DLD1 (cell line): ENCODE results near the gene NCOR1.
"Not testable (repeated sequence)": the region's sequence is repeated elsewhere in the genome, so short reads cannot be mapped to it uniquely, and the experiment has no call there.

Experiments used
- in situ Hi-C: cut with HindIII; loops from 2 replicates; pipeline ENCODE4 v1.10.0; 2017; ENCODE audit warnings: low sequenced_read_pairs

Gene NCOR1

DNA sequence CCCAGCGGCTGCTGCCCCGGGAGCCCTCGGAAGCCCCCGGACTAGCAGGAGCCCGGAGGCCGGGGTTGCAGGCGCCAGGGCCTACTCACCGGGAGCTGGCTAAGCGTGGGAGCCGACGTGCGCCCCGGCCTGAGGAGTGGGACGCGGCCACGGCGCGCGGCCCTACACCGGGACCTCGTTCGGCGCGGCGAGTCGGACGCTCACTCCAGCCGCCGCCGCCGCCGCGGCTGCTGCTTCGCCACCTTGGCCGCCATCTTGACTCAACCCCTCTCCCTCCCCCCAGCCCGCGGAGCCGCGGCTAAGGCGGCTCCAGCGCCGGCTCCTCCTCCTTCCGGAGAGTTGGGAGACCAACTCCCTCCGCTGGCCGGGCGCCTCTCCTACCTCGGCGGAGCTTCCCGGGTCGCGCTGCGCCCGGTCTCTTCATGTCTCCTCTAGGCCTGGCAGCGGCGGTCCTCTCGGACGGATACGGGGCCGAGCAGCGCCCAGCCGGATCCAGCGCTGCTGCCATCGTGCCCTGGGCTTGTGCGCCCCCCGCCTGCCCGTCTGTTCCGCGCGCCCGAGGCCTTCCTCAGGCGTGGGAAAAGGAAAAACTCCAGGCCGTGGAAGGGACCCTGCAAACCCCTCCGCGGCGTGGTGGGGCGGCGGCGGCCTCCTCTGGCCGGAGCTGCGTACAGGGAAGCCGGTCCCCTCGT is at the start of gene NCOR1:
TSS of gene NCOR1 (minus strand) at position 262 of the 692 bp plus-strand sequence. CDS start 20,965 bp downstream, outside the sequence.
- in situ Hi-C loops = no loop called here

GRCh38 chr17:16262201-16262600 is 46.9 kb upstream of the NCOR1 start:
- in situ Hi-C loops = no loop called here

GRCh38 chr17:16261049-16261448 is 45.7 kb upstream of the NCOR1 start:
- in situ Hi-C loops = no loop called here

- in situ Hi-C loops = no loop called here
Observed at GRCh38 chr17:16259926-16260325, 44.6 kb upstream of the NCOR1 start.

DNA sequence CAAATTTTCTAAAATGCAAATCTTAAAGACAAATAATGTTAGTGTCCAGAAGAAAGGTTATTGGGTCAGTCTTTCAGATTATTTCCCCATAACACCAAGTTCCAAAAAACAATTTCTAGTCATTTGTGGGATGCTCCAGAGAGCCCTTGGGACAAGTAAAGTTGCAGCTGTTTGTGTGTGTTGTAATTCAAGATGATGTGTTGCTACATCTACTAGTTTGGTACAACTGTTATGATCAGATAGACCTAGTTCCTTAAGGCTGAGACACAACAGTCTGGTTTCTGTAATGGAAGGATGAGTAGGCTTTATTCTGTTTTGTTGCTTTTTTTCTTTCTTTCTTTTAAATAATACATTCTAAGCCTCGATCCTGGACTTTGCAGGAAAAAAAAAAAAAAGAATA is 43.6 kb upstream of the NCOR1 start:
- in situ Hi-C loops = no loop called here

GRCh38 chr17:16255481-16255921 is 40.2 kb upstream of the NCOR1 start:
- in situ Hi-C loops = no loop called here

DNA sequence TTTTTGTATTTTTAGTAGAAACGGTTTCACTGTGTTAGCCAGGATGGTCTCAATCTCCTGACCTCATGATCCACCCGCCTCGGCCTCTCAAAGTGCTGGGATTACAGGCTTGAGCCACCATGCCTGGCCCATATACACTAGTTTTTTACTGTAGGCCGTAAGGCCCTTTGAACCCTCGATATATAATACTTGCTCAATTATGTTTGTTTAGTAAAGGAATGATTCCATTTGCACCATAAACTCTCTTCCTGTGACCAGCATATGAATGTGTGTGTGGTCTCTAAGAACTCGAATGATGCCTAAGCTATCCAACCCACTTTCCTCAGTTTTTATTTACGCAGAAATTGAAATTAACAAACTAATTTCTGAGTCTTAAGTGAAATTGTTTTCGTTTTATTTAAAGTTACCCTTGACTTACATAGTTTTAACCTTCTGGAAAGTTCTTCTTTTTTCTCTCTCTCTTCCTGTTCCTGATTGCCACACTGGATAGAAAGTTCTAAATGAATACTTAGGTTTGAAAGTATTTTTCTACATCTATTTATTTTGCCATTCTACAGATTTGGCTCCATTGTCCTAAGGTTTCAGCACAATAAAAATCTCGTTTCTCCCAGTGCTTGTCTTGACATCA is 39.6 kb upstream of the NCOR1 start:
- in situ Hi-C loops = no loop called here

DNA sequence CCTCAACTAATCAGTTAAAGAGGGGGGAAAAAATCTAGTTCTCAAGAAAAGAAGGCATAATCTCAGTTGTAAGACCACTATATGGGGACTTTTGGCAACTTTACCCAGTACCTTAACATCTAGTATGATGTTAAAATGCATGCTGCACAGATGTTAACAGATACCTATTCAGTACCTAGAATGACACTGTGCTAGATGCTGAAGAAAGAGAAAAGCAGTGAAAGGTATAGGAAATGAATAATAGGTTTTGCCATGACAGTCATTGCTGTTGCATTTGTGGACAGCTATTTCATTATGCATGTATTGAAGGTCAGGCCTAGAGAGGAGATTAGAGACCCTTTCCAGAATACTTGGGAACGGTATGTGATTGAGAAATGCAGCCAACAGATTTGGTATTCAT is 36.2 kb upstream of the NCOR1 start:
- in situ Hi-C loops = no loop called here

GRCh38 chr17:16251043-16251442 is 35.7 kb upstream of the NCOR1 start:
- in situ Hi-C loops = no loop called here

GRCh38 chr17:16250635-16251034 is 35.3 kb upstream of the NCOR1 start:
- in situ Hi-C loops = no loop called here

DNA sequence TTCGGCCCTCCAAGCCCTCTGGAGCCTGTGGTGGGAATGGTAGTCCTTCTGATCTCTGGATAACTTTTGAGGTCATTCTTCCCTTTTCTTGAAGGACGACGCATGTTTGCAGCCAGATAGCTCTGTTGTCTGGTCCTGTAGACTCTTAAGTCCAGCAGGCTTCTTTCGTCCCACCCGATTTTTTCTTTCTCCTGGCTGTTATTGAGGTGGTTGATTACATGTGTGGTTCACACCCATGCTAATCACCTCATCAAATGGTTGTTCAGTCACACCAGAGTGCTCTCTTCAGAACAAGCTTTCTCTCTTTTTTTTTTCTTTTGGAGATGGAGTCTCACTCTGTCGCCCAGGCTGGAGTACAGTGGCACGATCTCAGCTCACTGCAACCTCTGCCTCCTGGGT is 32.3 kb upstream of the NCOR1 start:
- in situ Hi-C loops = no loop called here

DNA sequence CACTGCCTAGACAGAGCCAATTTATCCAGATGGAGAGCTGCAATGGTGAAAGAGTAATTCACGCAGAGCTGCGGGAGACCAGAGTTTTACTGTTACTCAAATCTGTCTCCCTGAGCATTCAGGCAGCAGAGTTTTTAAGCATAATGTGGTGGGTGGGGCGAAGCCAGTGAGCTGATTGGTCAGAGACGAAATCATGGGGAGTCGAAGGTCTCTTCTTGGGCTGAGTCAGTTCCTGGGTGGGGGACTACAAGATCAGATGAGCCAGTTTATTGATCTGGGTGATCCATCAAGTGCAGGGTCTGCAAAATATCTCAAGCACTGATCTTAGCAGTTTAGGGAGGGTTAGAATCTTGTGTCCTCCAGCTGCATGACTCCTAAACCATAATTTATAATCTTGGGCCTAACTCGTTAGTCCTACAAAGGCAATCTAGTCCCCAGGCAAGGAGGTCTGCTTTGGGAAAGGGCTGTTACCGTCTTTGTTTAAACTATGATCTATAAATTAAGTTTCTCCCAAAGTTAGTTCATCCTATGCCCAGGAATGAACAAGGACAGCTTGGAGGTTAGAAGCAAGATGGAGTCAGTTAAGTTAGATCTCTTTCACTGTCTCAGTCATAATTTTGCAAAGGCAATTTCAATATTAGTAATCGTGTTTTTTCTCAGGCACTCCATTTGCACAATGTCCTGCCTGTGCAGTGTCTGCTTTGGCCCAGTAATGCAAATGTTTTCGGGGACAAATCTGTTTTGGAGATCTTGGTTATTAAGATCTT is 28.6 kb upstream of the NCOR1 start:
- in situ Hi-C loops = no loop called here

- in situ Hi-C loops = no loop called here
Observed at GRCh38 chr17:16243385-16243784, 28.1 kb upstream of the NCOR1 start.

DNA sequence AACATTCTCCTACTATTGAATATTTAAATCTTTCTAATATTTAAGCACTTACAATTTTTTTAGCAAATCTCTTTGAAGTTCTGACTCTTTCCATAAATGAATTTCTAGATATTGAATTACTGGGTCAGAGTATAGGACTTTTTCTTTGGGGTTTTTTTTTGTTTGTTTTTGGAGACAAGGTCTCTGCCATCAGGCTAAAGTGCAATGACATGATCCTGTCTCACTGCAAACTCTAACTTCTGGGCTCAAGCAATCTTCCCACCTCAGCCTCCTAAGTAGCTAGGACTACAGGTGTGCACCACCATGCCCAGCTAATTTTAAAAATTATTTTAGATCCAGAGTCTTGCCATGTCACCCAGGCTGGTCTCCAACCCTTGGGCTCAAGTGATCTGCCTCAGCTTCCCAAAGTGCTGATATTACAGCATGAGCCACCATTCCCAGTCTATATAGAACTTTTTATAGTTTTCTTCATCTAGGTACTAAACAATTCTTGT is 26.6 kb upstream of the NCOR1 start:
- in situ Hi-C loops = no loop called here

DNA sequence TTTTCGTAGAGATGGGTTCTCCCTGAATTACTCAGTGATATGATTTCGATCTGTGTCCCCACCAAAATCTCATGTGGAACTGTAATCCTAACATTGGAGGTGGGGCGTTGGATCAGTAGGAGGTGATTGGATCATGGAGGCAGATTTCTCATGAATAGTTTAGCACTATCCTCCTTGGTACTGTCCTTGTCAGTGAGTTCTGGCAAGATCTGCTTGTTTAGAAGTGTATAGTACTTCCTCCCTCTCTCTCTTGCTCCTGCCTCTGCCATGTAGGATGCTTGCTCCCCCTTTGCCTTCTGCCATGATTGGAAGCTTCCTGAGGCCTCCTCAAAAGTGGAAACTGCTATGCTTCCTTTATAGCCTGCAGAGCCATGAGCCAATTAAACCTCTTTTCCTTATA is 24.6 kb upstream of the NCOR1 start:
- in situ Hi-C loops = no loop called here

GRCh38 chr17:16232391-16232790 is 17.1 kb upstream of the NCOR1 start:
- in situ Hi-C loops = no loop called here

- in situ Hi-C loops = not testable (repeated sequence)
Observed at GRCh38 chr17:16229912-16230561, 14.7 kb upstream of the NCOR1 start.

DNA sequence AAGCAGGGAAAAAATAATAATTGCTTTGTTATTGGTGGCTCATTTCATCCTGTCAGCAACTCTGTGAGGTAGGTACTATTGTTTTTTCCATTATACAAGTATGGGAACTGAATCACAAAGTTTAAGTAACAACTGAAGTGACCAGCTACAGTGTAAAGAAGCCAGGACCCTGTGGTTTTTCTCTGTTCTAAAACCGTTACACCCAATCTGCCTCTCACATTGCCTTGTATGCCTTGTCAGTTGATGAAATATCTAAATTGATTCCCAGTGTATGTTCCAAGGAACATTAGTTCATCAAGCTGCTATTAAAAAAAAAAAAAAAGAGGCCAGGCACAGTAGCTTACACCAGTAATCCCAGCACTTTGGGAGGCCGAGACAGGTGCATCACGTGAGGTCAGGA is 7.1 kb upstream of the NCOR1 start:
- in situ Hi-C loops = no loop called here

DNA sequence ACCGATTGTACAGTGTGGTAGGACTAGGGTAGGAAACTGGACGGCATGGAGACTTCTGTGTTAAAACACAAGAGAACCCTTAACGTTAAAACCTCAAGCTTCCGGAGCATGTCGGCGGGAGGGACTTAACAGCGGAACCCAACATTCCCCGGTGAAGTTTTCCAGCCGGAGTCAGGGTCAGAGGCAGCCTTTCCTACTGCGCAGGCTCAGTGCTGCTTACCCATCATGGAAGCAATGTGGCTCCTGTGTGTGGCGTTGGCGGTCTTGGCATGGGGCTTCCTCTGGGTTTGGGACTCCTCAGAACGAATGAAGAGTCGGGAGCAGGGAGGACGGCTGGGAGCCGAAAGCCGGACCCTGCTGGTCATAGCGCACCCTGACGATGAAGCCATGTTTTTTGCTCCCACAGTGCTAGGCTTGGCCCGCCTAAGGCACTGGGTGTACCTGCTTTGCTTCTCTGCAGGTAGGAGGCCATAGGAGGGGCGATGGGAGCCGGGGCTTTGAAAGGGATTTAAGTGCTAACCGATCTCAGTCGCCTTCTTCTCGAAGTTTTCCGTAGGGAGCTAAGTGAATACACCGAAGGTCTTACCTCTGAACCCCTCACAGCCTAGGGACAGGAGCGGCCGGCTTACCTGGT is 1.8 kb upstream of the NCOR1 start, which contains the start of gene PIGL:
TSS of gene PIGL (plus strand) at position 209 of the 634 bp plus-strand sequence. CDS start at position 226, 17 bp downstream.
- in situ Hi-C loops = no loop called here

- in situ Hi-C loops = not testable (repeated sequence)
Observed at GRCh38 chr17:16216341-16217001, 1.1 kb upstream of the NCOR1 start.
